ENCODE data around the gene NPHP4. TPM values are rescaled to one million over a fixed set of nuclear protein-coding genes. Genes with fewer than 3 reads are reported as not detected.
A peak's percentile ranks its signal among the peaks of the same experiment; 100 is the strongest.

The NPHP4 gene
- total and polyA plus RNA-seq, 9 of the 15 experiments (the other 6 are each of a cell fraction or from before 2014, with no cell fraction given) = 0.52 to 26.2 (median 6.7) TPM

GRCh38 chr1:5992026-5992813, at the start of gene NPHP4 (continued):
- TF ChIP-seq CEBPZ (IDR thresholded peaks at IDR 0.05; ENCODE audit: borderline replicate concordance, low read depth, low read length) (peak; percentile 84), NR1H2 (CRISPR knock-in tag; IDR thresholded peaks at IDR 0.05) (no peak), NCOA4 (IDR thresholded peaks at IDR 0.05; ENCODE audit: partially characterized antibody) (no peak), AFF1 (IDR thresholded peaks at IDR 0.05; ENCODE audit: low read depth in 1 of 2, partially characterized antibody in 2 of 2) (no peak), ZNF75A (CRISPR knock-in tag; IDR thresholded peaks at IDR 0.05) (no peak), YBX1 (IDR thresholded peaks at IDR 0.05) (no peak), GATA2 (CRISPR knock-in tag; IDR thresholded peaks at IDR 0.05) (no peak), ESRRA (IDR thresholded peaks at IDR 0.05; ENCODE audit: borderline replicate concordance, low read depth) (peak; percentile 50; the same call in 1 of the 2 replicates), ZNF318 (IDR thresholded peaks at IDR 0.05; ENCODE audit: borderline replicate concordance in 1 of 2, low read depth in 1 of 2) (no peak), SAP30 (IDR thresholded peaks at IDR 0.05; ENCODE audit: borderline replicate concordance, insufficient read depth, low read depth, low read length, poor library complexity, severe bottlenecking) (peak; percentile 96)
